SJSA1 (cell line): Measurements from ENCODE around the gene CILP2. TPM values are rescaled to one million over a fixed set of nuclear protein-coding genes. Genes with fewer than 3 reads are reported as not detected.

Source experiments
- DNase-seq, 2 experiments: peaks; one replicate each; pipeline ENCODE4 v3.0.0-alpha.2; 2015 to 2020; ENCODE audit warnings: low spot score in 2 of 2, low read depth in 1 of 2
- H3K27ac ChIP-seq: fragments of 250-450 bp; sonication (Bioruptor Pico); 2 replicates; pipeline ENCODE4 v1.5.1; 2020; ENCODE audit warnings: mild to moderate bottlenecking, moderate library complexity
- H3K27me3 ChIP-seq: fragments of 250-450 bp; sonication (Bioruptor Pico); replicated peaks from 2 replicates; pipeline ENCODE4 v1.5.1; 2020; ENCODE audit warnings: mild to moderate bottlenecking, moderate library complexity
- H3K36me3 ChIP-seq: fragments of 250-450 bp; sonication (Bioruptor Pico); 2 replicates; pipeline ENCODE4 v1.5.1; 2020; ENCODE audit warnings: mild to moderate bottlenecking
- H3K4me1 ChIP-seq: fragments of 250-450 bp; sonication (Bioruptor Pico); replicated peaks from 2 replicates; pipeline ENCODE4 v1.6.1; 2021; ENCODE audit warnings: mild to moderate bottlenecking
- H3K4me3 ChIP-seq: fragments of 250-450 bp; sonication (Bioruptor Pico); 2 replicates; pipeline ENCODE4 v1.5.1; 2020; ENCODE audit warnings: mild to moderate bottlenecking
- H3K9me3 ChIP-seq: fragments of 250-450 bp; sonication (Bioruptor Pico); replicated peaks from 2 replicates; pipeline ENCODE4 v1.5.1; 2020; ENCODE audit warnings: mild to moderate bottlenecking
- total RNA-seq: library from RNA; depleted of rRNA; stranded (reverse); fragments of >200 nt; shearing (Covaris generic); gene quantifications from 2 replicates; pipeline ENCODE4 v1.2.3, GENCODE V29; 2014

The CILP2 gene
- total RNA-seq, 1 experiment from 2014 or later = 0.03 TPM

DNA sequence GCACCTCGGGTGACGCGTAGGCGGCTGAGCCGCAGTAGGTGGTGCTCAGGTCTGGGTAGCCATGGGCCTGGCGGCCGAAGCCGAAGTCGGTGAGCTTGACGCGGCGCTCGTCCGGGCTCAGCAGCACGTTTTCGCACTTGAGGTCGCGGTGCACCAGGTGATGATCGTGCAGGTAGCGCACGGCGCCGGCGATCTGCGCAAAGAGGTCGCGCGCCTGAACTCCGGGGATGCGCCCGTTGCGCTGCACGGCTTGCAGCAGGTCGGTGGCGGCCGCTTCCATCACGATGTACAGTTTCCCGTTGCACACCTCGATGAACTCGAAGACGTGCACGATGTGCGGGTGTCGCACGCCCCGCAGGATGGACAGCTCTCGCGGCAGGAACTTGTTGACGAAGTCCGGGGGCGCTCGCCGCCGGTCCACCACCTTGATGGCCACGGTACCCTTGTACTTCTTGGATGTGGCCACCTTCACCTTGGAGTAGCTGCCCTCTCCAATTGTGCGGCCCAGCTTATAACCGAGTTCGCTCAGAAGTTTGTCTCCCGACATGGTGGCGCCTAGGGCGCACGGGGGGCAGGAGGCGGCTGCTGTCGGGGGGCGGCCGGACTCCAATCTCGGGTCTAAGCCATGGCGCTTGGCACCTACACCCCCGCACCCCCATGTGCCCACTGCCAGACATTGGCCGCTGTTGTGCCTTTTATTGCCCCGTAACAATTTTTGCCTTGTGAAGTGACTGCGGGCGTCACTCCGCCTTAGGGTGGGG, 23.0 kb upstream of the CILP2 start, which contains the start of gene TSSK6:
TSSK6 (minus strand) TSS at position 668 of the 761 bp plus-strand sequence; CDS start at position 547, 121 bp downstream.
- H3K4me3 ChIP-seq = peak within 1 kb of the TSS; percentile 54
- H3K4me1 ChIP-seq = peaks cover 7% of the 10 kb centered on the region
- H3K27ac ChIP-seq = peak within 1 kb of the TSS; percentile 63
- no peak for DNase-seq
- peaks cover 9% of the 10 kb centered on the region for H3K36me3 ChIP-seq
- H3K9me3 ChIP-seq = peaks cover 6% of the 10 kb centered on the region
- H3K27me3 ChIP-seq = no peaks in the 10 kb centered on the region

DNA sequence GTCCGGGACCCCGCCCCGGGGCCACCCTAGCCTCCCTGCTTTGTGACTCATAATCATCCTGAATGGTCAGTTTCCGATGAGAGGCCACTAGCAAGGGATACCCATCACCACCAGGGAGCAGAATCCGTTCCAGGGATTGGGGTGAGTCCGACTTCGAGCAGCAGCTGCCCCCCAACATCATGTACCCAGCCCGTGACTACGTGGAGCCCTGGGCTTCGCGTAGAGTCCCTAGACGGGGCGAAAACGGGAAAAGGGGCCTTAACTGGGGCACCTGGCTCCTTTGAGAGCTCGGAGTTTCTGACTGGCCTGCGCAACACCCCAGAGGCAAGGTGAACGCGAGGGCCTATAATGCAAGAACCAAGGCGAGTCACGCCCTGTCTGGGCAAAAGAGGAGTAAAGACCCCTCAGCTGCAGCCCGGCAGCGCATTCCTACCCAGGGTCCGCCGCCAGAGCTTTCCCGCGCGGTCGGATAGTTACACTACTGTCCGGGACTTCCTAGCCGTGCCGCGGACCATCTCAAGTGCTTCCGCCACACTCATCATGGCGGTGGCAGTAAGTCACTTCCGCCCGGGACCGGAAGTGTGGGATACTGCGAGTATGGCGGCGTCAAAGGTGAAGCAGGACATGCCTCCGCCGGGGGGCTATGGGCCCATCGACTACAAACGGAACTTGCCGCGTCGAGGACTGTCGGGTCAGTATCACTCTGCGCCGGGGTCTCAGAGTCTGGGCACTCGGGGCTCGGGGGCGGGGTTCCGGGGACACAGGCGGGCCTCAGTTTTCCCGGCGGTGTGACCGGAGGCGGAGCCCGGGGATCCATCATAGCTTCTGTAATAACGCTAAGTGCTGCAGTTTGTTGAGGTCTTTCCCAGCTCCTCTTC, 22.2 kb upstream of the CILP2 start, which contains the start of gene NDUFA13:
NDUFA13 (plus strand) TSS at position 584 of the 878 bp plus-strand sequence; CDS start at position 598, 14 bp downstream.
- Histone ChIP-seq H3K27me3 (no peaks in the 10 kb centered on the region), H3K36me3 (peaks cover 15% of the 10 kb centered on the region), H3K4me1 (peaks cover 7% of the 10 kb centered on the region), H3K9me3 (peaks cover 6% of the 10 kb centered on the region), H3K27ac (peak within 1 kb of the TSS; percentile 63), H3K4me3 (peak within 1 kb of the TSS; percentile 54)
- peak; percentile 92 to 93 for DNase-seq

DNA sequence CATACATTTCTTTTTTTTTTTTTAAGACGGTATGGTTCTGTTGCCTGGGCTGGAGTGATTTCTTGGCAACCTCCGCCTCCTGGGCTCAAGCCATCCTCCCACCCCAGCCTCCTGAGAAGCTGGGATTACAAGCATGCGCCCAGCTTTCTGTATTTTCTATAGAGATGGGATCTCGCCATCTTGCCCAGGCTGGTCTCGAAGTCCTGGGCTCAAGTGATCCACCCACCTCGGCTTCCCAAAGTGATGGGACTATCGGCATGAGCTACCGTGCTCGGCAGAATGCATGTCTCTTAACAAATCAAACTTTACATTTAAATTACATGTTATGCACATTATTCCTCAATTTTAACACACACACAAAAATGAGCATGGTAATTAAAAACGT, 20.8 kb upstream of the CILP2 start:
- Histone ChIP-seq H3K9me3 (peaks cover 6% of the 10 kb centered on the region), H3K4me1 (peaks cover 7% of the 10 kb centered on the region), H3K27me3 (no peaks in the 10 kb centered on the region), H3K36me3 (peaks cover 18% of the 10 kb centered on the region), H3K4me3 (no peak overlapping the region; the same call in 1 of the 2 replicates), H3K27ac (no peak overlapping the region)
- DNase-seq = no peak

DNA sequence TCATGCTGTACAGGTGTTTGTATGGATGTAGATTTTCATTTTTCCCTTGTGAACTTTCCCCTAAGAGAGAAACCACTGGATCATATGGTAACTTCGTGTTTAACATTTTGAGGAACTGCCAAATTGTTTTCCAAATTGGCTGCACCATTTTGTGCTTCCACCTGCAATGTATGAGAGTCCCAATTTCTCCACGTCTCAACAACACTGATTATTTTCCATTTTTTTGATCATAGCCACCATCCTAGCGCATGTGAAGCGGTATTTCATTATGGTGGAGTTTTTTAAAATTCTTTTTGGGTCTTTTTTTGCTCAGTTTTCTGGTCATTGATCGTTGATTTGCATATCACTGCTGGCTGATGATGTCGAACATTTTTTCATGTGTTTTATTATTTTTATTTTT, 17.1 kb upstream of the CILP2 start:
- Histone ChIP-seq H3K4me1 (no peaks in the 10 kb centered on the region), H3K4me3 (no peak overlapping the region), H3K27ac (no peak overlapping the region), H3K27me3 (no peaks in the 10 kb centered on the region), H3K36me3 (peaks cover 31% of the 10 kb centered on the region), H3K9me3 (no peaks in the 10 kb centered on the region)
- DNase-seq = no peak

DNA sequence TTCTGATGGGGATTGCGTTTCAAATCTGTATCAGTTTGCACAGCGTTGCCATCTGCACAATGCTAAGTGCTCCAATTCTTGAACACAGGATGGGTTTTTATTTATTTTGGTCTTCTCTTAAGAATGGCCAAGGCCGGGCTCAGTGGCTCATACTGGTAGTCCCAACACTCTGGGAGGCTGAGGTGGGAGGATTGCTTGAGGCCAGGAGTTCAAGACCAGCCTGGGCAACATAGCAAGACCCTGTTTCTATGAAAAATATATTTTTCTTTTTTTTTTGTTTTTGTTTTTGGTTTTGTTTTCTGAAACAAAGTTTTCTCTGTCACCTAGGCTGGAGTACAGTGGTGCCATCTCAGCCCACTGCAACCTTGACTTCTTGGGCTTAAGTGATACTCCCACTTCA, 14.9 kb upstream of the CILP2 start:
- Histone ChIP-seq H3K4me1 (no peaks in the 10 kb centered on the region), H3K36me3 (peaks cover 48% of the 10 kb centered on the region), H3K27ac (no peak overlapping the region), H3K27me3 (no peaks in the 10 kb centered on the region), H3K9me3 (no peaks in the 10 kb centered on the region), H3K4me3 (no peak overlapping the region)
- DNase-seq = no peak

DNA sequence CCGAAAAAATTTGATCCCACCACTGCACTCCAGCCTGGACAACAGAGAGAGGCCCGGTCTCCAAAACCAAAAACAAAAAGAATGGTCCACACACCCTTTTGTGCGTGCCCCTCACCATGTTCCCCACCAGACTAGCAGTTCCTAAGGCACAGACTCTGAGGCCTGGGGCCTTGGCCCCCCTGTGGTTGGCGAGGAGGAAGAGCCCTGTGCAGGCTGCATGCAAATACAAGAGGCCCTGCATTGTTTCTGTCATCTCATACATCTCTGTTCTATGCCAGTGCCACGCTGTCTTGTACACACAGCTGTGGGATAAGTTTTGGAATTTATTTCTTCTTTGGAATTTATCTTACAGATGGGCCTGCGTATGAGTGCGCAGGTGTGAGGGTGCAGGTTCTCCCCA, 14.0 kb upstream of the CILP2 start:
- Histone ChIP-seq H3K4me3 (no peak overlapping the region), H3K27ac (no peak overlapping the region), H3K36me3 (peaks cover 53% of the 10 kb centered on the region), H3K9me3 (no peaks in the 10 kb centered on the region), H3K27me3 (no peaks in the 10 kb centered on the region), H3K4me1 (no peaks in the 10 kb centered on the region)
- no peak for DNase-seq

DNA sequence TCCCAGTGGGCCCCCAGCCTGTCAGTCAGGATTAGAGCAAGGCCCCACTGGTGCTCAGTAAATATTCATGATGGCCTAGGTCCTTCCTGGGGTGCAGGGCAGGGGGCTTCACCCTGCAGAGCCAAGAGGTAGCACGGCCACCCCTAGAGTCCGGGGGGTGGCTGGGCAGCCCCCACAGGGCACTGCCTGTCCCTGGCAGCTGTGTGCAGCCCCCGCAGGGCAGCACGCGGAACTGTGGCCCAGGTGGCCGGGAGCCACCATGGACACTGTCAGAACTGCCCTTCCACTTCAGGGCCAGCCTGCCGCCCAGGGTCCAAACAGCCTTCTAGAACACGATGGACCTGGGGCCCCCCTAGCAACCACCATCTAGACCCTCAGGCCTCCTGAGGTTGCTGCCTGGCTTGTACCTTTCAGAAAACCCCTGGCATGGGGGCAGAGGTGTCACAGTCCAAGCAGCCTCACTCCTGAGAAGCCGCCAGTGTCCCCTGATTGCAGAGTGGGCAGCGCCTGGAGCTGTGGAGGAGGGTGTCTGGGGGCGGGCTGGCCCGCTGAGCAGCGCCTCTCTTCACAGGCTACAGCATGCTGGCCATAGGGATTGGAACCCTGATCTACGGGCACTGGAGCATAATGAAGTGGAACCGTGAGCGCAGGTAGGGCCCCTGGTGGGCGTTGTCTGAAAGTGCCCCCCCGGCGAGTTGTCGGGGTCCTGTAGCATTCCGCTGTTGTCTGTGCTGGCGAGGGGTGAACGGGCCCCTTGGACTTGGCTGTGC, 12.3 kb upstream of the CILP2 start:
- Histone ChIP-seq H3K27me3 (no peaks in the 10 kb centered on the region), H3K9me3 (no peaks in the 10 kb centered on the region), H3K27ac (no peak overlapping the region), H3K36me3 (peaks cover 44% of the 10 kb centered on the region), H3K4me1 (no peaks in the 10 kb centered on the region), H3K4me3 (no peak overlapping the region)
- DNase-seq = no peak

DNA sequence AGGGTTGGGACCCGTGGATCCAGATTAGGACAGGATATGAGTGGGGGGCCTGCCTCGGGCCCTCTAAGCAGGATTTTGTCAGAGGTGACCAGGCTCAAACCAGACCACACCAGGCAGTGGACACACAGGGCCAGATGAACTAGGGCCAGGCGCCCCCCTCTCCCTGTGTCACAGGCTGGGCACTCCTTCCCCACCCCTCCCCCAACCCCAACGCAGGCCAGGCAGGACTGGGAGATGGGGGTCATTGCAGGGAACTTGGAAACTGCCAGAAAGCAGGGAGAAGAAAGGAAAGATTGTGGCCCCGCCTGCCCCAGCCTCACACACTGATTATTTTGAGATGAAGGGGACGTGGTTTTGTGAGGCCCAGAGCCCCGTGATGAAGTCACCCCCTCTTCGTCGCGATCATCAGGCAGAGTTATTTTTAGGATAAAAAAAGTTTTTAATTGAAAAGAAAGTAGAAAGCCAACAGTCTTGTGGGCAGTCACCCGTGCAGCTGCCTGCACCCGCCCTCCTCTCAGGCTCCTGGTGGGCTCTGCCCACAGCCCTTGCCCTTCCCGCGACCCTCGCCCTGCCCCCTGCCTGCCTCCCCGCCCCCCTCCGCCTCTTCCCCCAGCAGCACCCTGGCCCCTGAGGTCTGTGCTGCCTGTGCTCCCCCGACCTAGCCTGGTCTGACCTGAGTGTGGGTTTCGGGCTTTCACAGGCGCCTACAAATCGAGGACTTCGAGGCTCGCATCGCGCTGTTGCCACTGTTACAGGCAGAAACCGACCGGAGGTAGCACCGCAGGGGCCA, 11.3 kb upstream of the CILP2 start:
- H3K36me3 ChIP-seq = peaks cover 42% of the 10 kb centered on the region
- no peaks in the 10 kb centered on the region for H3K27me3 ChIP-seq
- H3K27ac ChIP-seq = no peak overlapping the region
- no peak for DNase-seq
- H3K4me3 ChIP-seq = no peak overlapping the region
- H3K4me1 ChIP-seq = no peaks in the 10 kb centered on the region
- H3K9me3 ChIP-seq = no peaks in the 10 kb centered on the region

DNA sequence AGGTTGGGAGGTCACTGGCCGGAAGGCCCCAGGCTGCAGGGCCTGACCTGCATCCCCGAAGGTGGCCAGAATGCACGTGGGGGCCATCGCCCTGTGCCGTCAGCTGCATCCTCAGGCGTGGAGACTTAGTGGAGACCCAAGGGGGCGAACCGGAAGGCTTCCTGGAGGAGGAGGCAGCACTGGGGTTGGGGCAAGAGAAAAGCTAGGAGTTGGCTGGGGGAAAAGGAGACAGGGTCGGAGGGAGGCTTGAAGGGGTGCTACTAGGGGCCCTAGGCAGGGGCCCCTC, 10.8 kb upstream of the CILP2 start:
- H3K27ac ChIP-seq = no peak overlapping the region
- no peak for DNase-seq
- no peak overlapping the region for H3K4me3 ChIP-seq
- no peaks in the 10 kb centered on the region for H3K9me3 ChIP-seq
- peaks cover 5% of the 10 kb centered on the region for H3K4me1 ChIP-seq
- no peaks in the 10 kb centered on the region for H3K27me3 ChIP-seq
- peaks cover 42% of the 10 kb centered on the region for H3K36me3 ChIP-seq

DNA sequence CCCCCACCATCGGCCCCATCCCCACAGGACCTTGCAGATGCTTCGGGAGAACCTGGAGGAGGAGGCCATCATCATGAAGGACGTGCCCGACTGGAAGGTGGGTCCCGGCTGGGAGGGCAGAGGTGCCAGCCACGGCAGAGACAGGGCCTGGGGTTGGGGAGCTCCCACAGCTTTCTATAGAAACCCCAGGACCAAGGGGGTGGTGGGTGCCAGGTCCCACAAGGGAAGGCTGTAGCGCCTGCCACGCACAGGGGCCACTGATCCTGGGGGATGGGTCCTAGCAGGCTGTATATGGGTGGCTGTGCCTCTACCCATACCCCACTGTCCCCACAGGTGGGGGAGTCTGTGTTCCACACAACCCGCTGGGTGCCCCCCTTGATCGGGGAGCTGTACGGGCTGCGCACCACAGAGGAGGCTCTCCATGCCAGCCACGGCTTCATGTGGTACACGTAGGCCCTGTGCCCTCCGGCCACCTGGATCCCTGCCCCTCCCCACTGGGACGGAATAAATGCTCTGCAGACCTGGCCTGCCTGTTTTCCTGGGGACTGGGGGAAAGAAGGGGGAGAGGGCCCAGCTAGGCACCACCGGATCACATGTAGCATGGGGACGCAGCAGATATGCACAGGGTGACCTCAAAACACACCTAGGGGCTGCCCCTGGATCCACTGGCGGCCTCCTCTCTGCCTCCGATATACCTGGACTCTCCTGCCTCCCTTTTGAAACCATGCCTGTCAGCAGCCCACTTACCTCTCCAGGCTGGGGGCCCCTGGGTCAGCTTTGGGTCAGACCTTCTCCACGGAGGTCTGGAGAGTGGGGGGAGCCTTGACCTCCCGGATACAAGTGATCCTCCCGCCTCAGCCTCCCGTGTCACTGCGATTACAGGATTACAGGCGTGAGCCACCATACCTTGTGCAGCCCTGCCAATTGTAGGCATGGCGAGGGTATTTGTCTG, 10.1 kb upstream of the CILP2 start:
- DNase-seq = no peak
- peaks cover 40% of the 10 kb centered on the region for H3K36me3 ChIP-seq
- peaks cover 6% of the 10 kb centered on the region for H3K4me1 ChIP-seq
- no peaks in the 10 kb centered on the region for H3K9me3 ChIP-seq
- no peak overlapping the region for H3K4me3 ChIP-seq
- H3K27me3 ChIP-seq = no peaks in the 10 kb centered on the region
- H3K27ac ChIP-seq = no peak overlapping the region

DNA sequence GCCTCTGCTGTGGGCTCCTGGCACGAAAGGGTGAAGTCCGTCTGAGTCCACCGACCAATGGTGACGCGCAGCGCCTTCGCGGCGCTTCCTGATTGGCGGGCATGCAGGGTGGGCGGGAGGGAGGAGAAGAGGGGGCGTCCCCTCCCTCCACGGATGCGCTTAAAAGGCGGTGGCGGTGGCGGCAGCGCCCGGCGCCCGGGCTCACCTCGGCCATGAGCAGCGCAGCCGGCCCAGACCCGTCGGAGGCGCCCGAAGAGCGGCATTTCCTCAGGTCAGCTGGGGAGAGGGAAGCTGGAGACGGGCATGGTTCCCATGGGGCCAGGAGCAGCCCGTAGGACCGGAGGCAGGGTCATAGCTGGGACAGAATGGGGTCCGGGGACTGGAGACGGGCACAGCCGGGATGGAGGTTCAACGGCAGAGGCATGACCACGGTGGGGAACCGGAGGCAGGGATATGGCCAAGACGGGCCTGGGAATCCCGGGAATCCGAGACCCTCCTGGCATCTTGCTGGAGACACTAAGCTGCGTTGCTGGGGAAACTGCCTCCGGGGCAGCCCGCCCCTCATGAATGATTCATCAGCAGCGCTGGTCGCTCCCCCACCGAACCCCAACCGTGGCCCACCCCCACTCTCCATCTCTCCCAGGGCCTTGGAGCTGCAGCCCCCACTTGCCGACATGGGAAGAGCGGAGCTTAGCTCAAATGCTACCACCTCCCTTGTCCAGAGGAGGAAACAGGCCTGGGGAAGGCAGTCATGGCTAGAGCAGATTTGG, 9.2 kb upstream of the CILP2 start, which contains the start of gene YJEFN3:
YJEFN3 (plus strand) TSS at position 191 of the 770 bp plus-strand sequence; CDS start at position 213, 22 bp downstream.
- H3K36me3 ChIP-seq = peaks cover 39% of the 10 kb centered on the region

More for the DNA sequence above, 9.2 kb upstream of the CILP2 start, which contains the start of gene YJEFN3:
- H3K27ac ChIP-seq = no peak within 1 kb of the TSS
- DNase-seq = no peak
- no peak within 1 kb of the TSS for H3K4me3 ChIP-seq
- no peaks in the 10 kb centered on the region for H3K9me3 ChIP-seq
- peaks cover 6% of the 10 kb centered on the region for H3K4me1 ChIP-seq
- H3K27me3 ChIP-seq = no peaks in the 10 kb centered on the region
